DOHH2 (cell line): ENCODE measurements around the gene PRR36.

Experiments
- H3F3A ChIP-seq: fragments of 200-600 bp; sonication (generic), shearing (Covaris generic); 2 replicates; pipeline ENCODE4 v1.6.0; 2016; ENCODE audit warnings: antibody characterized with exemption, mild to moderate bottlenecking; ENCODE audit not compliant: control insufficient read depth, insufficient read depth
- H3K27ac ChIP-seq: fragments of 200-600 bp; sonication (generic); 2 replicates; pipeline ENCODE4 v1.5.1; 2014; ENCODE audit warnings: low read depth, mild to moderate bottlenecking, low read length, moderate library complexity
- H3K27me3 ChIP-seq: fragments of 200-600 bp; sonication (generic); 2 replicates; pipeline ENCODE4 v1.6.1; 2014; ENCODE audit warnings: mild to moderate bottlenecking, low read length, mixed read lengths; ENCODE audit not compliant: control insufficient read depth
- H3K36me3 ChIP-seq: fragments of 200-600 bp; sonication (generic); 2 replicates; pipeline ENCODE4 v1.6.1; 2014; ENCODE audit warnings: mild to moderate bottlenecking, low read length, moderate library complexity, mixed read lengths; ENCODE audit not compliant: control insufficient read depth
- H3K4me1 ChIP-seq: fragments of 200-600 bp; sonication (generic); 2 replicates; pipeline ENCODE4 v1.6.1; 2014; ENCODE audit warnings: mild to moderate bottlenecking, low read length, mixed read lengths; ENCODE audit not compliant: control insufficient read depth
- H3K4me2 ChIP-seq: fragments of 200-600 bp; sonication (generic); 2 replicates; pipeline ENCODE4 v1.6.0; 2014; ENCODE audit warnings: mild to moderate bottlenecking, low read length, moderate library complexity
- H3K4me3 ChIP-seq: fragments of 200-600 bp; sonication (generic); 2 replicates; pipeline ENCODE4 v1.5.1; 2014; ENCODE audit warnings: mild to moderate bottlenecking, low read length, mixed read lengths
- H3K79me2 ChIP-seq: fragments of 200-600 bp; sonication (generic); 2 replicates; pipeline ENCODE4 v1.6.1; 2014; ENCODE audit warnings: mild to moderate bottlenecking, low read length, mixed read lengths; ENCODE audit not compliant: control insufficient read depth
- H3K9me2 ChIP-seq: fragments of 200-600 bp; sonication (generic); replicated peaks from 2 replicates; pipeline ENCODE4 v1.6.1; 2014; ENCODE audit warnings: mild to moderate bottlenecking, low read length, mixed read lengths; ENCODE audit not compliant: control insufficient read depth
- H3K9me3 ChIP-seq: fragments of 200-600 bp; sonication (generic); 2 replicates; pipeline ENCODE4 v1.6.1; 2014; ENCODE audit warnings: antibody characterized with exemption, low read length, mixed read lengths; ENCODE audit not compliant: control insufficient read depth, insufficient read depth
- H4K20me1 ChIP-seq: fragments of 200-600 bp; sonication (generic); 2 replicates; pipeline ENCODE4 v1.6.0; 2014; ENCODE audit warnings: low read depth, mild to moderate bottlenecking, antibody characterized with exemption, low read length, moderate library complexity; ENCODE audit not compliant: control insufficient read depth, insufficient read depth
- EZH2phosphoT487 ChIP-seq: fragments of 200-600 bp; sonication (generic); IDR thresholded peaks from 2 replicates; pipeline ENCODE4 v1.6.1; 2017; ENCODE audit warnings: borderline replicate concordance, mild to moderate bottlenecking, antibody characterized with exemption, low read length, moderate library complexity, mixed read lengths
- TF ChIP-seq, protein P1 (sequence below): fragments of 200-600 bp; sonication (generic); IDR thresholded peaks from one replicate; pipeline ENCODE4 v1.5.1; 2014; ENCODE audit warnings: antibody characterized with exemption, mild to moderate bottlenecking, low read depth, low read length; ENCODE audit not compliant: poor library complexity, severe bottlenecking

Gene PRR36

DNA sequence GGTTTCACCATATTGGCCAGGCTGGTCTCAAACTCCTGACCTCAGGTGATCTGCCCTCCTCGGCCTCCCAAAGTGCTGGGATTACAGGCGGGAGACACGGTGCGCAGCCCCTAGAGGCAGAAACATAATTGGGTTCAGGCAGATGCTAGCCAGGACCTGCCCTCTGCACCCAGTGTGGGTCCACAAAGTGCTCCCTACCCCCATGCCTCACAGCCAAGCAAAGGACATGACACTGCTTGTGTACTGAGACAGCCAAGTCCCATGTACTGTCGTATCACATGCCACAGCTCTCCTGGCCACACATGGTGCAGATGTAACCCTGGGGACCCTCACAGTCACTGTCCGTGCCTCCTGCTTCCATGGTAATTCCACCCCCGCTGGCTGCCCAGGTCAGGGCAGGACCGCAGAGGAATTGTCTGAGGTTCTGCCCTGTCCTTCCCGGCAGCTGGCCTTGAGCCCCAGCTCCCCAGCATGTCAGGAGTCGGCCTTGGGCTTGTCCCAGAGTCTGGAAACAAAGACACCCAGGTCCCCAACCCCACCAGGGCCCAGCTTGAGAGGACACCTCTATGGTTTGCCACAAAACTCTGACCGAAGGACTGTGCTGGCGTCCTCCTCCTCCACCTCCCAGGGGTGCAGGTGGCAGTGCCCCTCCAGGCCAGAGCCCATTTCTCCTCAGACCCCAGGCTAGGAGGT is 7.6 kb downstream of the PRR36 start:
- no peaks in the 10 kb centered on the region for H3K9me2 ChIP-seq
- H3K79me2 ChIP-seq, result no peaks in the 10 kb centered on the region
- TF ChIP-seq EZH2phosphoT487, result no peak
- TF ChIP-seq, protein P1, sequence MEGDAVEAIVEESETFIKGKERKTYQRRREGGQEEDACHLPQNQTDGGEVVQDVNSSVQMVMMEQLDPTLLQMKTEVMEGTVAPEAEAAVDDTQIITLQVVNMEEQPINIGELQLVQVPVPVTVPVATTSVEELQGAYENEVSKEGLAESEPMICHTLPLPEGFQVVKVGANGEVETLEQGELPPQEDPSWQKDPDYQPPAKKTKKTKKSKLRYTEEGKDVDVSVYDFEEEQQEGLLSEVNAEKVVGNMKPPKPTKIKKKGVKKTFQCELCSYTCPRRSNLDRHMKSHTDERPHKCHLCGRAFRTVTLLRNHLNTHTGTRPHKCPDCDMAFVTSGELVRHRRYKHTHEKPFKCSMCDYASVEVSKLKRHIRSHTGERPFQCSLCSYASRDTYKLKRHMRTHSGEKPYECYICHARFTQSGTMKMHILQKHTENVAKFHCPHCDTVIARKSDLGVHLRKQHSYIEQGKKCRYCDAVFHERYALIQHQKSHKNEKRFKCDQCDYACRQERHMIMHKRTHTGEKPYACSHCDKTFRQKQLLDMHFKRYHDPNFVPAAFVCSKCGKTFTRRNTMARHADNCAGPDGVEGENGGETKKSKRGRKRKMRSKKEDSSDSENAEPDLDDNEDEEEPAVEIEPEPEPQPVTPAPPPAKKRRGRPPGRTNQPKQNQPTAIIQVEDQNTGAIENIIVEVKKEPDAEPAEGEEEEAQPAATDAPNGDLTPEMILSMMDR, result no peak
- H3F3A ChIP-seq, result peaks cover 6% of the 10 kb centered on the region
- H4K20me1 ChIP-seq, result no peaks in the 10 kb centered on the region
- peaks cover 37% of the 10 kb centered on the region for H3K4me1 ChIP-seq
- no peaks in the 10 kb centered on the region; the same call in 1 of the 2 replicates for H3K9me3 ChIP-seq
- H3K4me3 ChIP-seq, result no peak overlapping the region
- H3K27me3 ChIP-seq, result peaks cover 11% of the 10 kb centered on the region
- no peaks in the 10 kb centered on the region for H3K36me3 ChIP-seq
- no peak overlapping the region for H3K27ac ChIP-seq
- H3K4me2 ChIP-seq, result no peak overlapping the region

DNA sequence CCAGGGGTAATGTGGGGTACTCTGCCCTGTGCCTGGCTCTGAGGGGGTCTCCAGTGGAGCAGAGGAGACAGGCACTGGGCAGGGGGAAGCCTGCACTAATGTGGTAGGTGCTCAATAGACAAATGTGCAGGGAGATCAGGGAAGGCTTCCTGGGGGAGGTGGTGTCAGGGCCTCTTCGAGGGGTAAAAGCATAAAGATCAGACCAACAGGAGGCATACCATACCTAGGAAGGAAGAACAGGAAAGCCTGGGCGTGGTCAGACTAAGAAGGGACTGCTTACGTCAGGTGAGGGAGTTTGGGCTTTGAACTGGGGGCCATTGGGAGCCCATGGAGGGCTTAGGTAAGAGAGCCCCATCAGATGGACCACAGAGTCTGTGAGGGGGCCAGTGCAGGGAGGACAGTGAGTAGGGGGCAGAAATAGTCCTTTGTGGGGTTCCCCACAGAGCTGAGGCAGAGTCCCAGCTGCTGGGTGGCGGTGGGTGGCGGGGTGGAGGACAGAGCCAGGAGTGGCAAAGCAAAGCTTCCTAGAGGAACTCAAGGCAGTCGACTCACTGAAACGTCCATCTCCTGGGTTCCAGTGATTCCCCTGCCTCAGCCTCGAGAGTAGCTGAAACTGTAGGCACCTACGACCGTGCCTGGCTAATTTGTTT is 8.8 kb downstream of the PRR36 start:
- no peak overlapping the region for H3K4me3 ChIP-seq
- no peaks in the 10 kb centered on the region for H3K79me2 ChIP-seq
- peaks cover 25% of the 10 kb centered on the region for H3K4me1 ChIP-seq
- H3F3A ChIP-seq, result no peaks in the 10 kb centered on the region
- H4K20me1 ChIP-seq, result no peaks in the 10 kb centered on the region
- H3K4me2 ChIP-seq, result no peak overlapping the region
- no peaks in the 10 kb centered on the region for H3K9me3 ChIP-seq
- no peak overlapping the region for H3K27ac ChIP-seq
- no peaks in the 10 kb centered on the region for H3K36me3 ChIP-seq
- TF ChIP-seq, protein P1, result no peak
- TF ChIP-seq EZH2phosphoT487, result no peak
- H3K27me3 ChIP-seq, result peaks cover 15% of the 10 kb centered on the region
- no peaks in the 10 kb centered on the region for H3K9me2 ChIP-seq

DNA sequence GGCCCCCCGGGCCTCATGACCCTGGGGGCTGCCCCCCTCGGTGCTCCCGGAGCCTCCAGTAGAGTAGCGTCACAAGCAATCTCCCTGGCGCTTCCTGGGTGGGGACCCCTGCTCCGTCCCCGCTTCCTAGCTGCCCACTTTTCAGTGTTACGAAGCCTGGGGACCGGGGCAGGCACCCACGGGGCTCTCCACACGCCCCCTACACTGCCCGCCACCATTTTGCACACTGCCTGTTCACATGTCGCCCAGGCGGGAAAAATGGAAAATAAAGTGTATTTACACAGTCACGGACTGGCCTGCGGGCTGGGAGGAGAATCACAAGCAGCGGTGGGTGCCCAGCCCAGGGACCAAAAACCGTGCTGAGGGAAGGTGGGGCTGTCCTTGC is 9.5 kb downstream of the PRR36 start:
- no peaks in the 10 kb centered on the region for H3K79me2 ChIP-seq
- no peaks in the 10 kb centered on the region for H3F3A ChIP-seq
- H4K20me1 ChIP-seq, result no peaks in the 10 kb centered on the region
- TF ChIP-seq, protein P1, result no peak
- H3K4me1 ChIP-seq, result peaks cover 18% of the 10 kb centered on the region
- H3K4me3 ChIP-seq, result no peak overlapping the region
- peaks cover 15% of the 10 kb centered on the region for H3K27me3 ChIP-seq
- H3K4me2 ChIP-seq, result no peak overlapping the region
- H3K36me3 ChIP-seq, result no peaks in the 10 kb centered on the region
- H3K27ac ChIP-seq, result no peak overlapping the region
- no peaks in the 10 kb centered on the region for H3K9me2 ChIP-seq
- H3K9me3 ChIP-seq, result no peaks in the 10 kb centered on the region
